DMS153 treated with DMSO at 0.1 percent for 48 hours (cell line): ENCODE data around the gene KDSR.

Experiments
- DNase-seq: peaks from one replicate; lab custom pipeline; 2025; ENCODE audit not compliant: unreplicated experiment; lab: John Stamatoyannopoulos, UW

The KDSR gene

GRCh38 chr18:63284827-63285733 is 81.9 kb downstream of the KDSR start:
- no peak for DNase-seq

GRCh38 chr18:63284173-63284799 is 82.7 kb downstream of the KDSR start:
- no peak for DNase-seq

- DNase-seq: no peak
These were observed 83.5 kb downstream of the KDSR start for GRCh38 chr18:63283305-63284094.

- DNase-seq: no peak
These were observed 84.2 kb downstream of the KDSR start for GRCh38 chr18:63282793-63283192.
